ENCODE measurements around the gene SAP30BP.

The SAP30BP gene

DNA sequence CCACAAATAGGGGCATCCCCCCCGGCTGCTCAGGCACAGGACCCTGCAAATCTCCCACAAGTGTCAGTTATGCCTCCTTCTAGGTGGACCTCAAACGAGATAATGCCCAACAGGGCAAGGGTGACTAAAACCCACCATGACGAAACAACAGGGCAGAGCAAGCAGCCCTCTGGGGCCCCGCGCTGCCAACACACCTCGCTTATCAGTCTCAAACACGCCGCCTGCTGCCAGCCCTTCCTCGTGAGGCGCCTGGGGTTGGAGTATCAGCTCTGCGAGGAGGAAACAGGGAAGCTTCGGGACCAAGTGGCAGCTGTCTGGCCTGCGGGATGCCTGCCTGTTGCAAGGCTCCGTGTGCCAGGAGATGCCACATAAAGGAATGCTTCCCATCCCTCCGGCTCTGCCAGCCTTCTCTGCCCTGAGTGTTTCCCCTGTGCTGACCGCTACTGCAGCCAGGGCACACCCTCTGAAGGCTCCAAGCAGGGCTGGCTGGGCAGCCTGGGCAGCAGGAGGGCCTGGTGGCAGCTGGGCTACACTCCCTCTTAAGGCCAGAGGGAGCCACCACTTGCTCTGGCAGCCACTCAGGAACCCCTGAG lies 31.4 kb upstream of the SAP30BP start:
- Histone ChIP-seq H3K4me3 (ENCODE audit: low read depth in 1 of 2, low read length in 2 of 2) (no peak overlapping the region), H2AFZ (ENCODE audit: low read depth, low read length) (no peak overlapping the region), H4K20me1 (ENCODE audit: insufficient read depth, low read length) (peaks cover 25% of the 10 kb centered on the region), H3K27ac (ENCODE audit: low read length) (no peak overlapping the region), H3K9ac (ENCODE audit: low read depth, low read length) (no peak overlapping the region), H3K27me3 (ENCODE audit: insufficient read depth, low read length, poor library complexity) (no peaks in the 10 kb centered on the region), H3K36me3 (ENCODE audit: insufficient read depth, low read length) (peaks cover 13% of the 10 kb centered on the region), H3K4me1 (ENCODE audit: insufficient read depth, low read length) (peaks cover 12% of the 10 kb centered on the region), H3K4me2 (ENCODE audit: insufficient read depth, low read length) (no peak overlapping the region), H3K9me3 (ENCODE audit: insufficient read depth, low read length, severe bottlenecking) (no peaks in the 10 kb centered on the region), H3K79me2 (ENCODE audit: insufficient read depth, low read length) (no peaks in the 10 kb centered on the region)
- TF ChIP-seq CTCF (IDR thresholded peaks at IDR 0.05; ENCODE audit: borderline replicate concordance, extremely low read depth, low read length, poor library complexity, severe bottlenecking) (no peak), EZH2 (IDR thresholded peaks at IDR 0.05; ENCODE audit: borderline replicate concordance, low read depth, low read length, severe bottlenecking) (no peak)
- DNase-seq (no peak), ATAC-seq (ENCODE audit: insufficient read depth, low read depth) (no peak)

- Histone ChIP-seq H3K9ac (ENCODE audit: low read depth, low read length) (no peak overlapping the region), H3K4me3 (ENCODE audit: low read depth in 1 of 2, low read length in 2 of 2) (no peak overlapping the region), H3K4me1 (ENCODE audit: insufficient read depth, low read length) (peaks cover 12% of the 10 kb centered on the region), H3K9me3 (ENCODE audit: insufficient read depth, low read length, severe bottlenecking) (no peaks in the 10 kb centered on the region), H3K36me3 (ENCODE audit: insufficient read depth, low read length) (peaks cover 9% of the 10 kb centered on the region), H3K4me2 (ENCODE audit: insufficient read depth, low read length) (no peak overlapping the region), H3K27me3 (ENCODE audit: insufficient read depth, low read length, poor library complexity) (no peaks in the 10 kb centered on the region), H3K27ac (ENCODE audit: low read length) (no peak overlapping the region), H3K79me2 (ENCODE audit: insufficient read depth, low read length) (no peaks in the 10 kb centered on the region), H4K20me1 (ENCODE audit: insufficient read depth, low read length) (peaks cover 25% of the 10 kb centered on the region), H2AFZ (ENCODE audit: low read depth, low read length) (no peak overlapping the region)
- no peak for DNase-seq
- ATAC-seq (ENCODE audit: insufficient read depth, low read depth) = no peak
- no peak for TF ChIP-seq CTCF (IDR thresholded peaks at IDR 0.05; ENCODE audit: borderline replicate concordance, extremely low read depth, low read length, poor library complexity, severe bottlenecking)
- no peak for TF ChIP-seq EZH2 (IDR thresholded peaks at IDR 0.05; ENCODE audit: borderline replicate concordance, low read depth, low read length, severe bottlenecking)
These were observed 30.6 kb upstream of the SAP30BP start for GRCh38 chr17:75636381-75637142.

DNA sequence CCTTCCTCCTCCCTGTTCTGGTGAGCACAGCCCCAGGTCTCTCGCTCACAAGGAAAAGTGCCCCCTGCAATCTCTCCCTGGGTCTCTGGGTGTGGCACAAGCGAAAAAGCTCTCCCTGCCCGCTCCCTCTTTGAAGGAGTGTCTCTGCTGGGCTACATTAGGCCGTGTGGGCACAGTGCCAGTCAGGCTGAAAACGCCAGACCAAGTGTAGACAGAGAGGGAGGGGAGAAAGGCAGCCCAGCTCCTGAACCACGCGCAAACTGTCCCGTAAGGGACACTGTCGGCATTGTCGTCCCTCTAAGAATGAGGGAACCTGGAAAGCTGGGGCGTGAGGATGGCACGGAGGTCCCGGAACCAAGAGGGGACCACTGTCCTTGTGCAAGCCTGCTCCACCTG lies 30.0 kb upstream of the SAP30BP start:
- Histone ChIP-seq H3K4me3 (ENCODE audit: low read depth in 1 of 2, low read length in 2 of 2) (no peak overlapping the region), H3K4me1 (ENCODE audit: insufficient read depth, low read length) (peaks cover 12% of the 10 kb centered on the region), H2AFZ (ENCODE audit: low read depth, low read length) (no peak overlapping the region), H3K27ac (ENCODE audit: low read length) (no peak overlapping the region), H3K4me2 (ENCODE audit: insufficient read depth, low read length) (no peak overlapping the region), H3K9ac (ENCODE audit: low read depth, low read length) (no peak overlapping the region), H3K27me3 (ENCODE audit: insufficient read depth, low read length, poor library complexity) (no peaks in the 10 kb centered on the region), H3K79me2 (ENCODE audit: insufficient read depth, low read length) (no peaks in the 10 kb centered on the region), H4K20me1 (ENCODE audit: insufficient read depth, low read length) (peaks cover 22% of the 10 kb centered on the region), H3K36me3 (ENCODE audit: insufficient read depth, low read length) (peaks cover 6% of the 10 kb centered on the region), H3K9me3 (ENCODE audit: insufficient read depth, low read length, severe bottlenecking) (no peaks in the 10 kb centered on the region)
- no peak for TF ChIP-seq CTCF (IDR thresholded peaks at IDR 0.05; ENCODE audit: borderline replicate concordance, extremely low read depth, low read length, poor library complexity, severe bottlenecking)
- no peak for TF ChIP-seq EZH2 (IDR thresholded peaks at IDR 0.05; ENCODE audit: borderline replicate concordance, low read depth, low read length, severe bottlenecking)
- ATAC-seq (ENCODE audit: insufficient read depth, low read depth) = no peak
- no peak for DNase-seq
